ENCODE results near the gene ITGBL1. TPM values are rescaled to one million over a fixed set of nuclear protein-coding genes. Genes with fewer than 3 reads are reported as not detected.

Gene ITGBL1
- total and polyA plus RNA-seq, 2 of the 13 experiments (the other 11 are each of a cell fraction or from before 2014, with no cell fraction given) = 0.02 TPM; not detected in 1

- TF ChIP-seq ZNF720 (CRISPR knock-in tag; IDR thresholded peaks at IDR 0.05) (no peak), RFXANK (CRISPR knock-in tag; IDR thresholded peaks at IDR 0.05) (no peak), ZSCAN12 (CRISPR knock-in tag; IDR thresholded peaks at IDR 0.05) (no peak), ZNF747 (CRISPR knock-in tag; IDR thresholded peaks at IDR 0.05; ENCODE audit: borderline replicate concordance) (no peak), ZNF616 (CRISPR knock-in tag; IDR thresholded peaks at IDR 0.05; ENCODE audit: low read depth) (no peak), ZNF761 (CRISPR knock-in tag; conservative IDR thresholded peaks at IDR 0.05) (no peak), NFRKB (IDR thresholded peaks at IDR 0.05) (no peak), ZBTB20 (CRISPR knock-in tag; IDR thresholded peaks at IDR 0.05; ENCODE audit: borderline replicate concordance, low read depth) (no peak), HMGA1 (CRISPR knock-in tag; conservative IDR thresholded peaks at IDR 0.05) (no peak), SKI (IDR thresholded peaks at IDR 0.05; ENCODE audit: partially characterized antibody) (no peak)
- TF ChIP-seq, protein P1, sequence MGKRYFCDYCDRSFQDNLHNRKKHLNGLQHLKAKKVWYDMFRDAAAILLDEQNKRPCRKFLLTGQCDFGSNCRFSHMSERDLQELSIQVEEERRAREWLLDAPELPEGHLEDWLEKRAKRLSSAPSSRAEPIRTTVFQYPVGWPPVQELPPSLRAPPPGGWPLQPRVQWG (CRISPR knock-in tag; IDR thresholded peaks at IDR 0.05; ENCODE audit: borderline replicate concordance, low read depth) = no peak
These were observed 38.0 kb downstream of the ITGBL1 start (continued) for GRCh38 chr13:101490406-101491015.

DNA sequence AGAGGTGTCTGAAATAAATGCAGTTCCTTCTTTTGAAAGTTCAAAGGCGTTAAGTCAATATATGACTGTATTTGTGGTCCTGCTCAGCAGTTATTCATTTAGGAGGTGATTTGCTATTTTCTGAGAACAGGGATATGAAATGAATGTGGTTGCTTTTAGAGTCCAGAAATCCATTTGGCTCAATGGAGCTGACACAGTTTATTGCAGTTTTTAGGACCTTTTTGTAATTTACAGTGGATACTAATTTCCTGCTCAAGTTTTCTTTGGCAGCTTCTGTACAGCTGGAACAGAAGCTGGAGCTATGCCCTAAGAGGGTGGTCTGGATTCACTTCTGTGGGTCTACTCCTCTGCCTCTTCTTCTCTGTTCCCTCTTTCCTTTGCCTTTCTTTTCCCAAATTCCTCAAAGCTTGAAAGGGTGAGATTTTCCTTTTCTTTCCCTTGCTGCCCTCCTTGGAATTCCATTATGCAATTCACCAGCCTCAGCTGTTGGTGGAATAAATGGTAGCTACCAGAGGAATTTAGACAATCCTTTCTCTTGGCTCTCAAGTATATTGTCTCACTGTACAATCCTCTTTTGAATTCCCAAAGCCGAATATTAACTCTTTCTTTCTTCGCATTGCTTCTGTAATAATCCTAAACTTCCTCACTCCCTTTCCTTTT, 39.9 kb downstream of the ITGBL1 start:
- ATAC-seq = no peak
- in situ Hi-C loops (cut with HindIII; ENCODE audit: extremely low pct_ligation_motif_present, low pct_unique_long_range_greater_than_20kb) (no loop called here), intact Hi-C loops (cut with micrococcal nuclease; ENCODE audit: unreplicated experiment) (no loop called here)
- no peaks in the 10 kb centered on the region for H3K27me3 ChIP-seq (ENCODE audit: control insufficient read depth in 1 of 2, insufficient read depth in 2 of 2, low read length in 2 of 2)
- H3K9me3 ChIP-seq (ENCODE audit: low read length) = no peaks in the 10 kb centered on the region
- 2% methylated on average over 3 of the region's 3 CpGs for WGBS (ENCODE audit: low lambda C conversion rate)
- POLR2A ChIA-PET = no interaction called here
- BruUV-seq (replicated peaks) = no TSS peak
- H4K20me1 ChIP-seq (ENCODE audit: insufficient read depth, low read length) = no peaks in the 10 kb centered on the region
- H3K4me3 ChIP-seq (replicated peaks in 1 of 3; ENCODE audit: insufficient read depth in 1 of 3, low read depth in 2 of 3, low read length in 3 of 3) = no peak overlapping the region
- no peak overlapping the region for H2AFZ ChIP-seq (ENCODE audit: low read length)
- H3K27ac ChIP-seq (ENCODE audit: extremely low read length, insufficient read depth, low read length) = no peak overlapping the region
- DNase-seq (ENCODE audit: low spot score) = no peak
- no peak overlapping the region for H3K4me2 ChIP-seq (ENCODE audit: low read depth, low read length)
- H3K9ac ChIP-seq (ENCODE audit: insufficient read depth, low read depth, low read length) = no peak overlapping the region
- CTCF ChIA-PET (ENCODE audit: low intra/inter-chr PET ratio, low total read pairs) = no interaction called here
- no peak for FAIRE-seq
- H3K4me1 ChIP-seq (ENCODE audit: insufficient read depth, low read length) = no peaks in the 10 kb centered on the region
- no peaks in the 10 kb centered on the region for H3K36me3 ChIP-seq (replicated peaks in 1 of 2; ENCODE audit: control insufficient read depth in 1 of 2, insufficient read depth in 2 of 2, low read length in 2 of 2)
- no peaks in the 10 kb centered on the region for H3K79me2 ChIP-seq (ENCODE audit: insufficient read depth, low read length)
- no peak for TF ChIP-seq HOXA3 (CRISPR knock-in tag; IDR thresholded peaks at IDR 0.05)
- TF ChIP-seq, protein P2, sequence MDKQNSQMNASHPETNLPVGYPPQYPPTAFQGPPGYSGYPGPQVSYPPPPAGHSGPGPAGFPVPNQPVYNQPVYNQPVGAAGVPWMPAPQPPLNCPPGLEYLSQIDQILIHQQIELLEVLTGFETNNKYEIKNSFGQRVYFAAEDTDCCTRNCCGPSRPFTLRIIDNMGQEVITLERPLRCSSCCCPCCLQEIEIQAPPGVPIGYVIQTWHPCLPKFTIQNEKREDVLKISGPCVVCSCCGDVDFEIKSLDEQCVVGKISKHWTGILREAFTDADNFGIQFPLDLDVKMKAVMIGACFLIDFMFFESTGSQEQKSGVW (CRISPR knock-in tag; IDR thresholded peaks at IDR 0.05; ENCODE audit: borderline replicate concordance) = no peak
- no peak for TF ChIP-seq ZNF343 (CRISPR knock-in tag; IDR thresholded peaks at IDR 0.05)
- no peak for TF ChIP-seq ESRRA (CRISPR knock-in tag; IDR thresholded peaks at IDR 0.05; ENCODE audit: low read depth)
- TF ChIP-seq, protein P3, sequence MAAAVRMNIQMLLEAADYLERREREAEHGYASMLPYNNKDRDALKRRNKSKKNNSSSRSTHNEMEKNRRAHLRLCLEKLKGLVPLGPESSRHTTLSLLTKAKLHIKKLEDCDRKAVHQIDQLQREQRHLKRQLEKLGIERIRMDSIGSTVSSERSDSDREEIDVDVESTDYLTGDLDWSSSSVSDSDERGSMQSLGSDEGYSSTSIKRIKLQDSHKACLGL (CRISPR knock-in tag; IDR thresholded peaks at IDR 0.05) = no peak
- no peak for TF ChIP-seq SKI (IDR thresholded peaks at IDR 0.05; ENCODE audit: partially characterized antibody)
- no peak for TF ChIP-seq SIN3A (IDR thresholded peaks at IDR 0.05; ENCODE audit: borderline replicate concordance, low read depth, low read length)
- TF ChIP-seq, protein P4, sequence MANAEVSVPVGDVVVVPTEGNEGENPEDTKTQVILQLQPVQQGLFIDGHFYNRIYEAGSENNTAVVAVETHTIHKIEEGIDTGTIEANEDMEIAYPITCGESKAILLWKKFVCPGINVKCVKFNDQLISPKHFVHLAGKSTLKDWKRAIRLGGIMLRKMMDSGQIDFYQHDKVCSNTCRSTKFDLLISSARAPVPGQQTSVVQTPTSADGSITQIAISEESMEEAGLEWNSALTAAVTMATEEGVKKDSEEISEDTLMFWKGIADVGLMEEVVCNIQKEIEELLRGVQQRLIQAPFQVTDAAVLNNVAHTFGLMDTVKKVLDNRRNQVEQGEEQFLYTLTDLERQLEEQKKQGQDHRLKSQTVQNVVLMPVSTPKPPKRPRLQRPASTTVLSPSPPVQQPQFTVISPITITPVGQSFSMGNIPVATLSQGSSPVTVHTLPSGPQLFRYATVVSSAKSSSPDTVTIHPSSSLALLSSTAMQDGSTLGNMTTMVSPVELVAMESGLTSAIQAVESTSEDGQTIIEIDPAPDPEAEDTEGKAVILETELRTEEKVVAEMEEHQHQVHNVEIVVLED (CRISPR knock-in tag; IDR thresholded peaks at IDR 0.05; ENCODE audit: borderline replicate concordance) = no peak
- TF ChIP-seq ZNF34 (CRISPR knock-in tag; IDR thresholded peaks at IDR 0.05; ENCODE audit: borderline replicate concordance) = no peak
- no peak for TF ChIP-seq ZNF660 (CRISPR knock-in tag; IDR thresholded peaks at IDR 0.05; ENCODE audit: borderline replicate concordance, low read depth)
- no peak for TF ChIP-seq KLF11 (CRISPR knock-in tag; IDR thresholded peaks at IDR 0.05)

Data from HepG2 (cell line).